A673 (cell line): ENCODE results near the gene GPR155. TPM values are rescaled to one million over a fixed set of nuclear protein-coding genes. Genes with fewer than 3 reads are reported as not detected.
"Not testable (repeated sequence)": the region's sequence is repeated elsewhere in the genome, so short reads cannot be mapped to it uniquely, and the experiment has no call there.

Experiments used
- BruUV-seq: library from RNA; stranded (reverse); fragments of 400-500 nt; replicated peaks from 2 replicates; lab custom pipeline; 2021; lab: Mats Ljungman, UMichigan
- CTCF ChIA-PET: fragments of 300-600 bp; sonication (Branson Sonifier 250); formaldehyde crosslinking; loops from one replicate; lab custom pipeline; 2022; ENCODE audit warnings: antibody characterized with exemption; lab: Charles Lee
- POLR2A ChIA-PET: fragments of 300-600 bp; sonication (Branson Sonifier 250); formaldehyde crosslinking; loops from one replicate; lab custom pipeline; 2022; ENCODE audit warnings: antibody characterized with exemption; ENCODE audit not compliant: low non-redundant PET; lab: Charles Lee
- DNase-seq: peaks from one replicate; pipeline ENCODE4 v3.0.0-alpha.2; 2015; ENCODE audit warnings: low spot score
- H3K27ac ChIP-seq: fragments of 200-600 bp; sonication (generic); 2 replicates; pipeline ENCODE4 v1.5.1; 2016; ENCODE audit warnings: mixed run types, low read depth, mild to moderate bottlenecking, mixed read lengths, antibody characterized with exemption, low read length; ENCODE audit not compliant: poor library complexity, severe bottlenecking
- H3K27me3 ChIP-seq: fragments of 200-600 bp; sonication (generic); replicated peaks from 2 replicates; pipeline ENCODE4 v1.6.1; 2017; ENCODE audit warnings: mixed run types, low read depth, mild to moderate bottlenecking, mixed read lengths, antibody characterized with exemption, low read length; ENCODE audit not compliant: insufficient read depth, poor library complexity
- H3K36me3 ChIP-seq: fragments of 200-600 bp; sonication (generic); 2 replicates; pipeline ENCODE4 v1.6.1; 2016; ENCODE audit warnings: mixed run types, mild to moderate bottlenecking, mixed read lengths, antibody characterized with exemption, low read length; ENCODE audit not compliant: insufficient read depth, poor library complexity, severe bottlenecking
- H3K4me1 ChIP-seq: fragments of 200-600 bp; sonication (generic); 2 replicates; pipeline ENCODE4 v1.6.1; 2017; ENCODE audit warnings: mixed run types, mild to moderate bottlenecking, mixed read lengths, antibody characterized with exemption, low read length; ENCODE audit not compliant: insufficient read depth, poor library complexity, severe bottlenecking
- H3K4me3 ChIP-seq: fragments of 200-600 bp; sonication (generic); 2 replicates; pipeline ENCODE4 v1.5.1; 2016; ENCODE audit warnings: low read depth, mixed run types, mild to moderate bottlenecking, mixed read lengths, low read length; ENCODE audit not compliant: poor library complexity, severe bottlenecking
- H3K9me3 ChIP-seq: fragments of 200-600 bp; sonication (generic); 2 replicates; pipeline ENCODE4 v1.6.1; 2016; ENCODE audit warnings: mixed run types, low read depth, mild to moderate bottlenecking, mixed read lengths, antibody characterized with exemption, low read length; ENCODE audit not compliant: poor library complexity, severe bottlenecking
- CTCF ChIP-seq: fragments of 300-800, 200-600 bp; sonication (generic); conservative IDR thresholded peaks from 2 replicates; pipeline ENCODE4 v1.5.1; 2017; ENCODE audit warnings: low read depth, mild to moderate bottlenecking, antibody characterized with exemption, low read length, moderate library complexity, mixed read lengths
- EZH2 ChIP-seq: fragments of 200-600 bp; sonication (generic); IDR thresholded peaks from 2 replicates; pipeline ENCODE4 v1.6.1; 2017; ENCODE audit warnings: borderline replicate concordance, low read depth, mild to moderate bottlenecking, mixed read lengths, antibody characterized with exemption, low read length; ENCODE audit not compliant: poor library complexity, severe bottlenecking
- intact Hi-C: fragments of 100-400 bp; cut with micrococcal nuclease; formaldehyde crosslinking; loops from one replicate; pipeline ENCODE4 v1.10.0; 2022; ENCODE audit not compliant: unreplicated experiment
- total RNA-seq: library from RNA; stranded (reverse); gene quantifications from 2 replicates; pipeline ENCODE4 v1.2.3, GENCODE V29; 2021

The GPR155 gene
- total RNA-seq, 1 experiment from 2014 or later: not detected

GRCh38 chr2:174389542-174389941 is 97.3 kb downstream of the GPR155 start:
- intact Hi-C loops: no loop called here
- Histone ChIP-seq H3K36me3 (peaks cover 4% of the 10 kb centered on the region), H3K27me3 (no peaks in the 10 kb centered on the region), H3K4me3 (no peak overlapping the region), H3K27ac (no peak overlapping the region), H3K4me1 (peaks cover 3% of the 10 kb centered on the region), H3K9me3 (no peaks in the 10 kb centered on the region)
- ChIA-PET CTCF (no interaction called here), POLR2A (no interaction called here)
- TF ChIP-seq EZH2: no peak
- no peak for TF ChIP-seq CTCF
- DNase-seq: no peak
- no TSS peak for BruUV-seq

GRCh38 chr2:174388706-174389105 is 98.1 kb downstream of the GPR155 start:
- DNase-seq, intact Hi-C loops, H3K27ac ChIP-seq, H3K4me3 ChIP-seq, H3K4me1 ChIP-seq, H3K9me3 ChIP-seq, POLR2A ChIA-PET, H3K27me3 ChIP-seq, H3K36me3 ChIP-seq, CTCF ChIA-PET, BruUV-seq: not testable (repeated sequence)

- Histone ChIP-seq H3K4me1 (no peaks in the 10 kb centered on the region), H3K9me3 (no peaks in the 10 kb centered on the region), H3K27me3 (no peaks in the 10 kb centered on the region), H3K4me3 (no peak overlapping the region), H3K36me3 (peaks cover 10% of the 10 kb centered on the region), H3K27ac (no peak overlapping the region)
- ChIA-PET POLR2A (no interaction called here), CTCF (no interaction called here)
- no peak for TF ChIP-seq CTCF
- no peak for TF ChIP-seq EZH2
- DNase-seq: no peak
- no TSS peak for BruUV-seq
- intact Hi-C loops: no loop called here
Measured at GRCh38 chr2:174385201-174385600, 101.6 kb downstream of the GPR155 start.

GRCh38 chr2:174383796-174384195 is 103.0 kb downstream of the GPR155 start:
- Histone ChIP-seq H3K36me3 (peaks cover 16% of the 10 kb centered on the region), H3K27ac (no peak overlapping the region), H3K27me3 (no peaks in the 10 kb centered on the region), H3K4me3 (no peak overlapping the region), H3K9me3 (no peaks in the 10 kb centered on the region), H3K4me1 (no peaks in the 10 kb centered on the region)
- CTCF ChIA-PET: no interaction called here
- POLR2A ChIA-PET: no interaction called here
- intact Hi-C loops: no loop called here
- no peak for TF ChIP-seq EZH2
- TF ChIP-seq CTCF: no peak
- DNase-seq: no peak
- BruUV-seq: no TSS peak
